ENCODE measurements around the gene GINS3.

GINS3 gene

DNA sequence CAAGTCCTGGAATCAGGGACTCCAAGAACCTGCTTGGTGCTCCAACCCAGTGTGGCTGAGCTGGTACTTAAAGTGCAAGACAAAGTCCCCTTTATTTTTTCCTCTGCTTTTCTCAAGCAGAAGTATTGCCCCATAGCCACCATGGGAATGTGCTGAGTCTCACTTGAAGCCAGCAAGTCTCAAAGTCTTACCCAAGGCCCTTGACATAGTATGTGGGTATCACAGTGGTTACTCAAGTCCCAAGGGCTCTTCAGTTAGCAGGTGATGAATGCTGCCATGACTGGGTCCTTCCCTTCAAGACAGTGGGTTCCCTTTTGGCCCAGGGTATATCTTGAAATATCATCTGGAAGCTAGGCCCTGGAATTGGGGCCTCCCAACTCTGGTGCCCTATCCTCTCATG is 30.5 kb upstream of the GINS3 start:
- no peak overlapping the region for H2AFZ ChIP-seq (ENCODE audit: low read depth, low read length)
- no peak overlapping the region for H3K4me2 ChIP-seq (ENCODE audit: low read length, poor library complexity, severe bottlenecking)
- no peak overlapping the region for H2BK12ac ChIP-seq (ENCODE audit: low read length in 2 of 2)
- no peak overlapping the region for H2BK5ac ChIP-seq (ENCODE audit: low read depth, low read length, poor library complexity, severe bottlenecking)
- H4K91ac ChIP-seq (ENCODE audit: low read length): no peak overlapping the region
- DNase-seq: no peak
- H3K14ac ChIP-seq (ENCODE audit: low read length in 2 of 2): no peak overlapping the region
- no peak overlapping the region for H3K23ac ChIP-seq (ENCODE audit: low read length in 2 of 2)
- H3K4me3 ChIP-seq (ENCODE audit: insufficient read depth in 1 of 2, low read depth in 1 of 2, low read length in 2 of 2): no peak overlapping the region
- H3K4me1 ChIP-seq (ENCODE audit: control insufficient read depth, insufficient read depth, low read depth, low read length): no peaks in the 10 kb centered on the region
- H2BK15ac ChIP-seq (ENCODE audit: low read depth, poor library complexity, severe bottlenecking): no peak overlapping the region
- peaks cover 0 to 16% of the 10 kb centered on the region in 2 experiments for H3K27me3 ChIP-seq (ENCODE audit: control insufficient read depth in 1 of 2, insufficient read depth in 1 of 2, low read length in 2 of 2)
- peaks cover 23% of the 10 kb centered on the region for H3K9me3 ChIP-seq (ENCODE audit: control insufficient read depth, low read length)
- no peak overlapping the region for H3K18ac ChIP-seq (ENCODE audit: low read depth in 1 of 2, low read length in 2 of 2)
- no peak overlapping the region for H4K8ac ChIP-seq (ENCODE audit: low read length)
- no peak overlapping the region for H3K9ac ChIP-seq (ENCODE audit: low read length)
- H3K36me3 ChIP-seq (ENCODE audit: control insufficient read depth in 1 of 2, insufficient read depth in 2 of 2, low read depth in 1 of 2, low read length in 2 of 2): no peaks in the 10 kb centered on the region
- H2AK5ac ChIP-seq (ENCODE audit: low read length, severe bottlenecking): no peak overlapping the region
- H2BK120ac ChIP-seq (ENCODE audit: low read depth, low read length): no peak overlapping the region
- H3K79me1 ChIP-seq (replicated peaks; ENCODE audit: low read length, poor library complexity, severe bottlenecking): no peaks in the 10 kb centered on the region
- no peak overlapping the region for H3K4ac ChIP-seq (ENCODE audit: low read depth in 1 of 2, low read length in 2 of 2)
- H3K27ac ChIP-seq (ENCODE audit: low read length, poor library complexity, severe bottlenecking): no peak overlapping the region

DNA sequence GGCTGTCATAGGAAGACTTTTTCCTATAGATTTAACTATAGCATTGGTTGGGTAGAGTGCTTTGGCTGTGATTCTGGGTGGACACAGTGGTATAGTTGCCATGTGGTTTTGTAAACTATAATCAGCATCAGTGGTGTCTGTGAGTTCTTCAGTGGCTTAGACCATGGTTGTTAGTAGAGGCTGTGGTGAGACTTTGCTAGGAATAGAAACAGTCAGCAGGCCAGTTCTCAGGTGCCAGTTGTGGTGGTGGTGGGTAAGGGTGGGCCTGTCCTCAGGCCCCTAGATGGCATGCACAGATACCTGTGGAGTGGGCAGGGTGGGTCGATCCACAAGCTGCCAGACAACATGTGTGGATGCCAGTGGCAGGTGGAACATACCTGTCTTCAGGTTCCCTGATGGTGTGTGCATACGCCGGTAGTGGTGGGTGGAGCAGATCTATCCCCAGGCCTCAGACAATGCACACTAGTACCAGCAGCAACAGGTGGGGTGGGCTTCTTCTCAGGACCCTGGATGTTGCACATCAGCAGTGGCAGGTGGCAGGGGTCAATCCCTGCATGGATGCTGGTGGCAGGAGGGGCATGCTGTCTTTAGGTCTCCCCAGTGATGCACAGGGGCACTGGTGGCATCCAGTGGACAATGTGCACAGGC is 28.4 kb upstream of the GINS3 start:
- Histone ChIP-seq H2BK15ac (ENCODE audit: low read depth, poor library complexity, severe bottlenecking) (no peak overlapping the region), H3K9ac (ENCODE audit: low read length) (no peak overlapping the region), H3K9me3 (ENCODE audit: control insufficient read depth, low read length) (peaks cover 18% of the 10 kb centered on the region), H3K79me1 (replicated peaks; ENCODE audit: low read length, poor library complexity, severe bottlenecking) (no peaks in the 10 kb centered on the region), H2AK5ac (ENCODE audit: low read length, severe bottlenecking) (no peak overlapping the region), H3K14ac (ENCODE audit: low read length in 2 of 2) (no peak overlapping the region), H3K4me3 (ENCODE audit: insufficient read depth in 1 of 2, low read depth in 1 of 2, low read length in 2 of 2) (no peak overlapping the region), H2BK120ac (ENCODE audit: low read depth, low read length) (no peak overlapping the region), H3K27me3 (ENCODE audit: control insufficient read depth in 1 of 2, insufficient read depth in 1 of 2, low read length in 2 of 2) (peaks cover 3 to 20% of the 10 kb centered on the region in 2 experiments), H3K18ac (ENCODE audit: low read depth in 1 of 2, low read length in 2 of 2) (no peak overlapping the region), H3K36me3 (ENCODE audit: control insufficient read depth in 1 of 2, insufficient read depth in 2 of 2, low read depth in 1 of 2, low read length in 2 of 2) (no peaks in the 10 kb centered on the region), H3K23ac (ENCODE audit: low read length in 2 of 2) (no peak overlapping the region), H3K4me2 (ENCODE audit: low read length, poor library complexity, severe bottlenecking) (no peak overlapping the region), H4K91ac (ENCODE audit: low read length) (no peak overlapping the region), H3K4ac (ENCODE audit: low read depth in 1 of 2, low read length in 2 of 2) (no peak overlapping the region), H2BK12ac (ENCODE audit: low read length in 2 of 2) (no peak overlapping the region), H3K27ac (ENCODE audit: low read length, poor library complexity, severe bottlenecking) (no peak overlapping the region), H3K4me1 (ENCODE audit: control insufficient read depth, insufficient read depth, low read depth, low read length) (no peaks in the 10 kb centered on the region), H2AFZ (ENCODE audit: low read depth, low read length) (no peak overlapping the region), H4K8ac (ENCODE audit: low read length) (no peak overlapping the region), H2BK5ac (ENCODE audit: low read depth, low read length, poor library complexity, severe bottlenecking) (no peak overlapping the region)
- 79% methylated on average over 3 of the region's 3 CpGs for WGBS
- no peak for DNase-seq

DNA sequence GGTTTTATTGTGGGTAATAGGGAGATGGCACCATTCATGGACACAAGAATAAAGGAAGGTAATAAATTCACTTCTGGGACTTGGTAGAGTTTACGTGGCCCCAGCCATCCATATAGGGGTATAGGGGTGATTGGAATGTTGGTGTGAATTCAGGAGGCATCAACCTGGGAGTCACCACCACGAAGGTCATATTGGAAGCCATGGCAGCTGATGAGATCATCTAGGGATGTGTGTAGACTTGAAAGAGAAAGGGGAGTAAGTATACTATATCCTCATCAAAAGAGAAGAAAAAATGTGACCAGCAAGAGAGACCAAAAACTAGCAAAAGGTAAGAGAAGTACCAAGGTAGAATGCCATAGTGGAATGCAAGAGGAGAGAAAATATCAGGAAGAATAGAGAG is 26.6 kb upstream of the GINS3 start:
- Histone ChIP-seq H3K9ac (ENCODE audit: low read length) (no peak overlapping the region), H3K4me1 (ENCODE audit: control insufficient read depth, insufficient read depth, low read depth, low read length) (no peaks in the 10 kb centered on the region), H3K18ac (ENCODE audit: low read depth in 1 of 2, low read length in 2 of 2) (no peak overlapping the region), H3K4me3 (ENCODE audit: insufficient read depth in 1 of 2, low read depth in 1 of 2, low read length in 2 of 2) (no peak overlapping the region), H2AFZ (ENCODE audit: low read depth, low read length) (no peak overlapping the region), H2BK12ac (ENCODE audit: low read length in 2 of 2) (no peak overlapping the region), H2BK5ac (ENCODE audit: low read depth, low read length, poor library complexity, severe bottlenecking) (no peak overlapping the region), H2AK5ac (ENCODE audit: low read length, severe bottlenecking) (no peak overlapping the region), H3K14ac (ENCODE audit: low read length in 2 of 2) (no peak overlapping the region), H3K27ac (ENCODE audit: low read length, poor library complexity, severe bottlenecking) (no peak overlapping the region), H2BK120ac (ENCODE audit: low read depth, low read length) (no peak overlapping the region), H2BK15ac (ENCODE audit: low read depth, poor library complexity, severe bottlenecking) (no peak overlapping the region), H3K27me3 (ENCODE audit: control insufficient read depth in 1 of 2, insufficient read depth in 1 of 2, low read length in 2 of 2) (peaks cover 6 to 23% of the 10 kb centered on the region in 2 experiments), H3K79me1 (replicated peaks; ENCODE audit: low read length, poor library complexity, severe bottlenecking) (no peaks in the 10 kb centered on the region), H4K8ac (ENCODE audit: low read length) (no peak overlapping the region), H4K91ac (ENCODE audit: low read length) (no peak overlapping the region), H3K23ac (ENCODE audit: low read length in 2 of 2) (no peak overlapping the region), H3K36me3 (ENCODE audit: control insufficient read depth in 1 of 2, insufficient read depth in 2 of 2, low read depth in 1 of 2, low read length in 2 of 2) (no peaks in the 10 kb centered on the region), H3K4me2 (ENCODE audit: low read length, poor library complexity, severe bottlenecking) (no peak overlapping the region), H3K9me3 (ENCODE audit: control insufficient read depth, low read length) (peaks cover 5% of the 10 kb centered on the region), H3K4ac (ENCODE audit: low read depth in 1 of 2, low read length in 2 of 2) (no peak overlapping the region)
- no peak for DNase-seq
- WGBS: 41% methylated on average over 2 of the region's 2 CpGs

DNA sequence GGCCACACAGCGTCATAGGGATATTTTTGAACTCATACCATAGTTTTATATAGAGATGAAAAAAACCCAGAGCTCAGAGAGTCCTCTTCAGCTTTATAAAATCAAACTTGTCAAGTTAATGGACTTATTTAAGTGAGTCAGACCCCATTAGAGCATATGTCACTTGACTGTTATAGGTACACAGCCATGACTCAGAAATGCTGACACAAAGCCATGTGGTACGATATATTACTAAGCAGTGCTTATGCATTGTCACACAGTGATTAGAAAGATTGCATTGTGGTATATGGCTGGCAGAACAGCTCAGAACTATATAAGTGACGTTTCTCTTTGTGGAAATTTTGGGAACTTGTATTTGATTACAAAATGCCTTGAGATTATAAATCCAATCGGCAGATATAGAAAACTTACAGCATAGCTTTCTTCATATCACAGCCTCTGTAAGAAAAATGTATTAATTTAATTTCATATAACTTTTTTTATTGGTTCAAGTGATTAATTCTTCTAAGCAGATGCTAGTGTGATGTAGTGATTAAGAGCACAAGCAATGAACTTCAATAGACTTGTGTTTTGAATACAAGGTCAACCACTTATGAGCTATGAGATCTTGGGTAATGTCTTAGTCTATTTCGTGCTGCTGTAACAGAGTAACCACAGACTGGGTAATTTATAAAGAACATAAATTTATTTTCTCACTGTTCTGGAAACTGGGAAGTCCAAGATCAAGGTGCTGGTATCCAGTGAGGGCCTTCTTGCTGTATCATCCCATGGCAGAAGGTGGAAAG is 25.8 kb upstream of the GINS3 start:
- Histone ChIP-seq H2BK15ac (ENCODE audit: low read depth, poor library complexity, severe bottlenecking) (no peak overlapping the region), H3K27ac (ENCODE audit: low read length, poor library complexity, severe bottlenecking) (no peak overlapping the region), H2BK120ac (ENCODE audit: low read depth, low read length) (no peak overlapping the region), H3K4me3 (ENCODE audit: insufficient read depth in 1 of 2, low read depth in 1 of 2, low read length in 2 of 2) (no peak overlapping the region), H3K4ac (ENCODE audit: low read depth in 1 of 2, low read length in 2 of 2) (no peak overlapping the region), H3K36me3 (ENCODE audit: control insufficient read depth in 1 of 2, insufficient read depth in 2 of 2, low read depth in 1 of 2, low read length in 2 of 2) (no peaks in the 10 kb centered on the region), H3K23ac (ENCODE audit: low read length in 2 of 2) (no peak overlapping the region), H4K91ac (ENCODE audit: low read length) (no peak overlapping the region), H3K18ac (ENCODE audit: low read depth in 1 of 2, low read length in 2 of 2) (no peak overlapping the region), H3K27me3 (ENCODE audit: control insufficient read depth in 1 of 2, insufficient read depth in 1 of 2, low read length in 2 of 2) (peaks cover 6 to 23% of the 10 kb centered on the region in 2 experiments), H4K8ac (ENCODE audit: low read length) (no peak overlapping the region), H3K9me3 (ENCODE audit: control insufficient read depth, low read length) (no peaks in the 10 kb centered on the region), H3K14ac (ENCODE audit: low read length in 2 of 2) (no peak overlapping the region), H3K4me2 (ENCODE audit: low read length, poor library complexity, severe bottlenecking) (no peak overlapping the region), H2AK5ac (ENCODE audit: low read length, severe bottlenecking) (no peak overlapping the region), H2BK5ac (ENCODE audit: low read depth, low read length, poor library complexity, severe bottlenecking) (no peak overlapping the region), H2AFZ (ENCODE audit: low read depth, low read length) (no peak overlapping the region), H3K9ac (ENCODE audit: low read length) (no peak overlapping the region), H2BK12ac (ENCODE audit: low read length in 2 of 2) (no peak overlapping the region), H3K4me1 (ENCODE audit: control insufficient read depth, insufficient read depth, low read depth, low read length) (no peaks in the 10 kb centered on the region), H3K79me1 (replicated peaks; ENCODE audit: low read length, poor library complexity, severe bottlenecking) (no peaks in the 10 kb centered on the region)
- 0% methylated on average over 1 of the region's 5 CpGs for WGBS
- peak; percentile 66 for DNase-seq
